Measurements from ENCODE around the gene GNL2.

DNA sequence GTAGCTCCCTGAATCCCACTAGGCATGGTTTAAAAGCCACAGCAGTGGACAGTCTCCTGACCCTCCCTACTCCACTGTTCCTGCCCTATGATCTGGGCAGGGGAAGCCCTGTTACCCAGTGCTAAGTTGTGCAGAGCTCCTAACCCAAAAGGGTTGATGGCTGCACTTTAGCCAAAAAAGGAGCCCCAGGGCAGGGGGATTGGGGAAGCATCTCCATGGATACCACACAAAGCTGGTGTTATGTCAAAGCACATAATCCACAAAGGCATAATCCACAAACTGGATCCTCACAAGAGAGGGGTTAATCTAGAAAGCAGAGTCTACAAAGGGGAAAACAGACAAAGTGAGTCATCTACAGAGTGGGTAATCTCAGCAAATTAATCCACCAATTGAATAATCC, 33.3 kb upstream of the GNL2 start:
- TF ChIP-seq RCOR1 (IDR thresholded peaks at IDR 0.05; ENCODE audit: borderline replicate concordance in 1 of 2, low read depth in 2 of 2, low read length in 2 of 2) (no peak), IFI16 (CRISPR knock-in tag; IDR thresholded peaks at IDR 0.05) (no peak), POLR2A (conservative IDR thresholded peaks at IDR 0.05) (no peak), RBM14 (IDR thresholded peaks at IDR 0.05; ENCODE audit: borderline replicate concordance, insufficient read depth, low read depth, low read length) (no peak), RNF2 (IDR thresholded peaks at IDR 0.05) (no peak)
- TF ChIP-seq, protein P1, sequence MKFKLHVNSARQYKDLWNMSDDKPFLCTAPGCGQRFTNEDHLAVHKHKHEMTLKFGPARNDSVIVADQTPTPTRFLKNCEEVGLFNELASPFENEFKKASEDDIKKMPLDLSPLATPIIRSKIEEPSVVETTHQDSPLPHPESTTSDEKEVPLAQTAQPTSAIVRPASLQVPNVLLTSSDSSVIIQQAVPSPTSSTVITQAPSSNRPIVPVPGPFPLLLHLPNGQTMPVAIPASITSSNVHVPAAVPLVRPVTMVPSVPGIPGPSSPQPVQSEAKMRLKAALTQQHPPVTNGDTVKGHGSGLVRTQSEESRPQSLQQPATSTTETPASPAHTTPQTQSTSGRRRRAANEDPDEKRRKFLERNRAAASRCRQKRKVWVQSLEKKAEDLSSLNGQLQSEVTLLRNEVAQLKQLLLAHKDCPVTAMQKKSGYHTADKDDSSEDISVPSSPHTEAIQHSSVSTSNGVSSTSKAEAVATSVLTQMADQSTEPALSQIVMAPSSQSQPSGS (CRISPR knock-in tag; IDR thresholded peaks at IDR 0.05), result no peak
- TF ChIP-seq, protein P2, sequence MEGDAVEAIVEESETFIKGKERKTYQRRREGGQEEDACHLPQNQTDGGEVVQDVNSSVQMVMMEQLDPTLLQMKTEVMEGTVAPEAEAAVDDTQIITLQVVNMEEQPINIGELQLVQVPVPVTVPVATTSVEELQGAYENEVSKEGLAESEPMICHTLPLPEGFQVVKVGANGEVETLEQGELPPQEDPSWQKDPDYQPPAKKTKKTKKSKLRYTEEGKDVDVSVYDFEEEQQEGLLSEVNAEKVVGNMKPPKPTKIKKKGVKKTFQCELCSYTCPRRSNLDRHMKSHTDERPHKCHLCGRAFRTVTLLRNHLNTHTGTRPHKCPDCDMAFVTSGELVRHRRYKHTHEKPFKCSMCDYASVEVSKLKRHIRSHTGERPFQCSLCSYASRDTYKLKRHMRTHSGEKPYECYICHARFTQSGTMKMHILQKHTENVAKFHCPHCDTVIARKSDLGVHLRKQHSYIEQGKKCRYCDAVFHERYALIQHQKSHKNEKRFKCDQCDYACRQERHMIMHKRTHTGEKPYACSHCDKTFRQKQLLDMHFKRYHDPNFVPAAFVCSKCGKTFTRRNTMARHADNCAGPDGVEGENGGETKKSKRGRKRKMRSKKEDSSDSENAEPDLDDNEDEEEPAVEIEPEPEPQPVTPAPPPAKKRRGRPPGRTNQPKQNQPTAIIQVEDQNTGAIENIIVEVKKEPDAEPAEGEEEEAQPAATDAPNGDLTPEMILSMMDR (IDR thresholded peaks at IDR 0.05 in 2 of 3, conservative IDR thresholded peaks at IDR 0.05 in 1 of 3; ENCODE audit: insufficient read depth in 2 of 3, low read depth in 1 of 3, low read length in 3 of 3), result no peak
